Endothelial cell (in vitro differentiated cells): ENCODE data around the gene RUSF1. TPM values are rescaled to one million over a fixed set of nuclear protein-coding genes. Genes with fewer than 3 reads are reported as not detected.

Experiments used
- DNase-seq: peaks from one replicate; pipeline ENCODE4 v3.0.0; 2021; ENCODE audit warnings: low spot score
- H3K27ac Mint-ChIP-seq: one replicate; pipeline ENCODE4 v1.8.0; 2021; ENCODE audit warnings: mixed read lengths, inconsistent platforms; ENCODE audit not compliant: unreplicated experiment
- H3K27me3 Mint-ChIP-seq: one replicate; pipeline ENCODE4 v1.8.0; 2021; ENCODE audit warnings: mild to moderate bottlenecking, moderate library complexity, mixed read lengths, inconsistent platforms; ENCODE audit not compliant: unreplicated experiment
- H3K36me3 Mint-ChIP-seq: one replicate; pipeline ENCODE4 v1.8.0; 2021; ENCODE audit warnings: mild to moderate bottlenecking, low read depth, mixed read lengths, inconsistent platforms; ENCODE audit not compliant: unreplicated experiment
- H3K4me1 Mint-ChIP-seq: one replicate; pipeline ENCODE4 v1.8.0; 2021; ENCODE audit warnings: mild to moderate bottlenecking, mixed read lengths, inconsistent platforms; ENCODE audit not compliant: unreplicated experiment
- H3K4me3 Mint-ChIP-seq: one replicate; pipeline ENCODE4 v1.8.0; 2021; ENCODE audit warnings: mild to moderate bottlenecking, mixed read lengths, inconsistent platforms; ENCODE audit not compliant: unreplicated experiment
- H3K9me3 Mint-ChIP-seq: one replicate; pipeline ENCODE4 v1.8.0; 2021; ENCODE audit warnings: mixed read lengths, inconsistent platforms; ENCODE audit not compliant: unreplicated experiment
- CTCF ChIP-seq: fragments of 200-600 bp; sonication (generic); IDR thresholded peaks from one replicate; pipeline ENCODE4 v1.5.0; 2021; ENCODE audit warnings: antibody characterized with exemption; ENCODE audit not compliant: unreplicated experiment
- total RNA-seq: library from RNA; stranded (reverse); fragmentation: NEBNext Ultra II Directional; extraction: Animal tissue kit (Norgen Biotek cat#: 25700); gene quantifications from one replicate; pipeline ENCODE4 v1.2.1, GENCODE V29; 2021; ENCODE audit not compliant: unreplicated experiment

RUSF1 gene
- total RNA-seq, 1 donor from 2014 or later: 54.2 TPM

DNA sequence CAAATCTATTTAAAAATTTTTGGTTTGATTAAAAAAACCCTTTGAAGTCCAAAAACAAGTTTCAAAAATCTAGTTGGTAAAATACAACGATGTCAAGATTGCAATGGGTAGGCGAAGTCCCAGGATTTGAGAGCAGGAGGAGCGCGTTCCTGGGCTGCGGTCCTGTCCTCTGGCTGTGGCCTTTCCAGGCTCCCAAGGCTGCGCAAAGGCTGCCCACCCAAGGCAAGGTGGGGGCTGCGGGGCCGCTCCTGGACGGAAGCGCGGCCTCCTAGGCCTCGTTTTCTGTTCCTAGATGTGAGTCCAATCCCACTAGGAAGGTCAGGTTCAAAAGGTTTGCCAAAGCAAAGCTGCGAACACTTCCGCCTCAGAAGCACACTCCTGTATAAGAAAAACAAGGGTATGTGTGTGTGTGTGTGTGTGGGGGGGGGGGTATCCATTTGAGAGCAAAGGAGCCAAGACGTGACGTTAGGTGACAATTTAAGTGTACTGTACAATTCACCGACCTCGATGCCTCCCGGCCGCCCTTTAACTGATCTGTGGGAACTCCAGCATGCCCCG is 28.7 kb upstream of the RUSF1 start:
- H3K36me3 Mint-ChIP-seq: peaks cover 8% of the 10 kb centered on the region
- peaks cover 5% of the 10 kb centered on the region for H3K4me1 Mint-ChIP-seq
- DNase-seq: no peak
- H3K9me3 Mint-ChIP-seq: peaks cover 12% of the 10 kb centered on the region
- H3K27me3 Mint-ChIP-seq: peaks cover 4% of the 10 kb centered on the region
- no peak overlapping the region for H3K4me3 Mint-ChIP-seq
- H3K27ac Mint-ChIP-seq: no peak overlapping the region
- no peak for TF ChIP-seq CTCF

DNA sequence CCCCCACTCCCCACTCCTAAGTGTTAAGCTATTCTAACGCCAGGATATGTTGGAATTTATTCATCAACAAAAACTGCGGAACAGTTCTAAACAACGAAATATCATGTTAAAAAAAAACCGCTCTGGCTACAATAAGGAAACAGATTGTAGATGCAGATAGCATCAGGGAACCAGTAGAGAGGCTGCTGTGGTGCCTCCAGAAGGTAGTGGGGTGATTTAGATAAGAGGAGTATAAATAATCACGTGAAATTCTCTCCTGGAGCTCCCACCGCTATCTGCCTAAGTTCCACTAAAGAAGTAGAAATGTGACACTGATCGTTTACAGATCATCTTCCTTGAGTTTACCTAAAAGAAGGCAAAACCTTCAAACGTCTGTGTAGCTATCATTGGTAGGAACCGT is 27.5 kb upstream of the RUSF1 start:
- peaks cover 4% of the 10 kb centered on the region for H3K27me3 Mint-ChIP-seq
- H3K4me3 Mint-ChIP-seq: no peak overlapping the region
- peaks cover 12% of the 10 kb centered on the region for H3K9me3 Mint-ChIP-seq
- peaks cover 8% of the 10 kb centered on the region for H3K36me3 Mint-ChIP-seq
- H3K27ac Mint-ChIP-seq: peak overlapping the region; percentile 61
- TF ChIP-seq CTCF: no peak
- DNase-seq: no peak
- peaks cover 5% of the 10 kb centered on the region for H3K4me1 Mint-ChIP-seq

DNA sequence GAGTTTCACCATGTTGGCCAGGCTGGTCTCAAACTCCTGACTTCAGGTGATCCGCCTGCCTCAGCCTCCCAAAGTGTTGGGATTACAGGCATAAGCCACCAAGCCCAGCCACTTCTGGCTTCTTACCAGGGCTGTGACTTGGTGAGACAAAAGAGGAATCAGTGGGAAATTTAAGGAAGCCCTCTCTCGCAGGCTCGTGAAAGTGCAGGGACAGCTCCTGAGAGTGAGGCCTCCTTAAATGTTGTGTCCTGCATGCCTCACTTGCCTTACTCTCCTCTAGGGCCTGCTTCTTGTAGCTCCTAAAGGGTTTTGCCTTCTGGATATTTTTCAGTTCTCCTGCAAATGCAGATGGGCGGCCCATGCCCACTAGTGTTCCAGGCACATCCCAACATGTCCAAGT is 24.7 kb upstream of the RUSF1 start:
- no peak for TF ChIP-seq CTCF
- Mint-ChIP-seq H3K4me3 (no peak overlapping the region), H3K36me3 (no peaks in the 10 kb centered on the region), H3K27me3 (peaks cover 18% of the 10 kb centered on the region), H3K27ac (no peak overlapping the region), H3K9me3 (peaks cover 4% of the 10 kb centered on the region), H3K4me1 (peaks cover 18% of the 10 kb centered on the region)
- no peak for DNase-seq

GRCh38 chr16:31532120-31532519 is 23.9 kb upstream of the RUSF1 start:
- Mint-ChIP-seq H3K27me3 (peaks cover 18% of the 10 kb centered on the region), H3K9me3 (peaks cover 5% of the 10 kb centered on the region), H3K27ac (no peak overlapping the region), H3K36me3 (no peaks in the 10 kb centered on the region), H3K4me3 (no peak overlapping the region), H3K4me1 (peaks cover 18% of the 10 kb centered on the region)
- no peak for DNase-seq
- no peak for TF ChIP-seq CTCF

GRCh38 chr16:31531096-31531495 is 22.9 kb upstream of the RUSF1 start:
- H3K4me3 Mint-ChIP-seq: no peak overlapping the region
- no peak for TF ChIP-seq CTCF
- H3K27ac Mint-ChIP-seq: no peak overlapping the region
- peaks cover 16% of the 10 kb centered on the region for H3K27me3 Mint-ChIP-seq
- H3K36me3 Mint-ChIP-seq: no peaks in the 10 kb centered on the region
- H3K4me1 Mint-ChIP-seq: peaks cover 18% of the 10 kb centered on the region
- H3K9me3 Mint-ChIP-seq: peaks cover 5% of the 10 kb centered on the region
- no peak for DNase-seq
